ENCODE data around the gene AGBL4. TPM values are rescaled to one million over a fixed set of nuclear protein-coding genes. Genes with fewer than 3 reads are reported as not detected.
"Not testable (repeated sequence)": the region's sequence is repeated elsewhere in the genome, so short reads cannot be mapped to it uniquely, and the experiment has no call there.

Gene AGBL4
- total and polyA plus RNA-seq, 8 donors: 0.32 to 1.3 (median 0.87) TPM

DNA sequence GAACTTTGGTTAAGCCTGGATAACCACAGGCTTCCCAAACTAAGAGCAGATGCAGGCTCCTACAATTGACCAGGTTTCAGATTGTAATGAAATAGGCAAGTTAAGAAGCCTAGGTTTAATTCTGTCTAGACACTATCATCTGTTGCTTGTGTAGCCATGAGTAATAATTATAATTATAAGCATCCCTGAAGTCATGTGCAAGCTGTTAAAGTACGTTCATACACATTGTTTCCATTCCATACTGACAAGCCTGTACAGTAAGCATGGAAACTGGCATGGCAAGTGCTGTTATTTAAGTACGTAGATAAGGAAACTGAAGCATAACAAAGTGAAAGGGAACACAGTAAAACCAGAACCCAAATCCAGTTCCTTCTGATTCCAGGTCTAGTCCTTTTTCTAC is 689.8 kb downstream of the AGBL4 start:
- Histone ChIP-seq H3K4me3 (no peak overlapping the region), H3K27me3 (no peaks in the 10 kb centered on the region), H3K27ac (no peak overlapping the region), H3K36me3 (no peaks in the 10 kb centered on the region), H3K4me1 (no peaks in the 10 kb centered on the region), H3K9me3 (no peaks in the 10 kb centered on the region)
- TF ChIP-seq CTCF (IDR thresholded peaks at IDR 0.05): no peak
- intact Hi-C loops (cut with DNase I): no loop called here
- peak in 1 of 4 donors; percentile 2 for DNase-seq
- ATAC-seq: no peak

DNA sequence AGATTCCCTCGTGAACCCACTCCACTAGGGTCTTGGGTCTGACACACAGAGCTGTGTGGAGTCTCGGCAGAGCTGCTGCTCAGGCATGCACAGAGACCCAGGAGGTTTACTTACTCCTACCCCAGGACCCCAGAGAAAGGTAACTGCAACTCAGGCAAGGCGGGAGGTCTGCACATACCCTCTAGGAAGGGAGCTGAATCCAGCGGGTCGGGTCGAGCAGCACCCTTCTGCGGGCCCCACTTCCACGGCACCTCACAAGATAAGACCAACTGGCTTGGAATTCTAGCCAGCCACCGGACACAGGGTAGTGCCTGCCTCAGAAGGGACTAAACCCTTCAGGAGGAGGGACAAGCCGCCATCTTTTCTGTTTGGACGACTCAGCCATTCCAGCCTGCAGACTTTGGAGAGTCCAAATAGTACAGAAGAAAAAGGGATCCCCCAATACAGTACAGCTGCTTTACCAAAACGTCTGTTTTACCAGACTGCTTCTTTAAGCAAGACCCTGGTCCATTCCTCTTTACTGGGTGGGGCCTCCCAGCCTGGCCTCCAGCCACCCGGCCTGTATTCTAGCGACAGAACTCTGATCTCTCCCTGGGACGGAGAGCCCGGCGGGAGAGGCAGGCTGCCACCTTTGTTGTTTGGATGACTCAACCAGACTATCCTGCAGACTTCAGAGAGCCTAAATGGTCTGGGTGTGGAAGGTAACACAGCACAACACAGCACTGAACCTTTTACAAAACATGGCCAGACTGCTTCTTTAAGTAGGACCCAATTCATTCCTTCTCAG is 692.5 kb downstream of the AGBL4 start:
- H3K4me3 ChIP-seq: no peak overlapping the region
- DNase-seq (peak in 1 of 4 donors; percentile 57), ATAC-seq (no peak)
- H3K36me3 ChIP-seq: no peaks in the 10 kb centered on the region
- TF ChIP-seq CTCF (IDR thresholded peaks at IDR 0.05): no peak
- no peak overlapping the region for H3K27ac ChIP-seq
- H3K27me3 ChIP-seq: no peaks in the 10 kb centered on the region
- intact Hi-C loops (cut with DNase I): no loop called here
- no peaks in the 10 kb centered on the region for H3K9me3 ChIP-seq
- no peaks in the 10 kb centered on the region for H3K4me1 ChIP-seq

GRCh38 chr1:49323925-49324540 is 699.7 kb downstream of the AGBL4 start:
- Histone ChIP-seq H3K27ac (no peak overlapping the region), H3K9me3 (no peaks in the 10 kb centered on the region), H3K4me3 (no peak overlapping the region), H3K27me3 (no peaks in the 10 kb centered on the region), H3K36me3 (no peaks in the 10 kb centered on the region), H3K4me1 (no peaks in the 10 kb centered on the region)
- DNase-seq (no peak), ATAC-seq (no peak)
- intact Hi-C loops (cut with DNase I): no loop called here
- TF ChIP-seq CTCF (IDR thresholded peaks at IDR 0.05): no peak

- H3K9me3 ChIP-seq; H3K27me3 ChIP-seq; H3K4me1 ChIP-seq; intact Hi-C loops (cut with DNase I); H3K4me3 ChIP-seq; DNase-seq; ATAC-seq; H3K27ac ChIP-seq; H3K36me3 ChIP-seq: not testable (repeated sequence)
Measured at GRCh38 chr1:49320493-49320892, 703.3 kb downstream of the AGBL4 start.

DNA sequence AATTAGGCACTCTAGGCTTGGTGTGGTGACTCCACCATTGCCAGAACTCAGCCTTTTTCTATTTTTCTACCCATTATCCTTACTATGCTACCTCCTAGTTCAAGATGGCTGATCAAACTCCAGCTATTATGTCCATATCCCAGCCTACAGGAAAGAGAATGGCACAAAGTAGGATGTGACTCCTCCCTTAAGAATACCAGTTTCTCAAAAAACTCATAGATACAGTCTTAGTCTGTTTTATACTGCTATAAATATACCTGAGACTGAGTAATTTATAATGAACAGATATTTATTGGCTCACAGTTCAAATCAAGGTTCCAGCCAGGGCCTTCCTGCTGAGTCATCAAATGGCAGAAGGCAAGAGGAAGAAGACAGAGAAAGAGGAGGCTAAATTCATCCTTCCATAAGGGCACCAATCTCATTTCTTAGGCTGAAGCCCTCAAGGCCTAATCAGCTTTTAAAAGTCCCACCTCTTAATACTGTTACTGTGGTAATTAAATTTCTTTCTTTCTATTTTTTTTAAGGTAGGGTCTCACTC is 704.3 kb downstream of the AGBL4 start:
- Histone ChIP-seq H3K27ac (no peak overlapping the region), H3K27me3 (no peaks in the 10 kb centered on the region), H3K9me3 (peaks cover 0 to 3% of the 10 kb centered on the region in 2 donors), H3K36me3 (no peaks in the 10 kb centered on the region), H3K4me3 (no peak overlapping the region), H3K4me1 (no peaks in the 10 kb centered on the region)
- TF ChIP-seq CTCF (IDR thresholded peaks at IDR 0.05): no peak
- no peak for ATAC-seq
- no peak for DNase-seq
- intact Hi-C loops (cut with DNase I): no loop called here
